Progenitor cell of endocrine pancreas (in vitro differentiated cells): ENCODE results near the gene HCFC1R1. TPM values are rescaled to one million over a fixed set of nuclear protein-coding genes. Genes with fewer than 3 reads are reported as not detected.
A peak's percentile ranks its signal among the peaks of the same experiment; 100 is the strongest.

Source experiments
- DNase-seq: peaks from one replicate; pipeline ENCODE4 v3.0.0; 2021; ENCODE audit warnings: low spot score; ENCODE audit not compliant: unreplicated experiment
- H3K27ac Mint-ChIP-seq: 2 replicates; pipeline ENCODE4 v1.8.0; 2021; ENCODE audit warnings: mild to moderate bottlenecking, moderate library complexity, mixed read lengths
- H3K27me3 Mint-ChIP-seq: 2 replicates; pipeline ENCODE4 v1.8.0; 2021; ENCODE audit warnings: mixed read lengths
- H3K36me3 Mint-ChIP-seq: 2 replicates; pipeline ENCODE4 v1.8.0; 2022; ENCODE audit warnings: mixed read lengths; ENCODE audit not compliant: insufficient read depth
- H3K4me1 Mint-ChIP-seq: 2 replicates; pipeline ENCODE4 v1.8.0; 2021; ENCODE audit warnings: low read depth, mixed read lengths
- H3K4me3 Mint-ChIP-seq: 2 replicates; pipeline ENCODE4 v1.8.0; 2021; ENCODE audit warnings: low read depth, mild to moderate bottlenecking, moderate library complexity, mixed read lengths
- H3K9me3 Mint-ChIP-seq: 2 replicates; pipeline ENCODE4 v1.8.0; 2021; ENCODE audit warnings: low read depth, mixed read lengths
- total RNA-seq: library from RNA; stranded (reverse); gene quantifications from 2 replicates; pipeline ENCODE4 v1.2.1, GENCODE V29; 2021
- TF ChIP-seq, protein P1 (sequence below): fragments of 200-600 bp; sonication (generic); IDR thresholded peaks from one replicate; pipeline ENCODE4 v1.5.0; 2021; ENCODE audit warnings: antibody characterized with exemption, mild to moderate bottlenecking; ENCODE audit not compliant: unreplicated experiment

The HCFC1R1 gene
- total RNA-seq, 1 donor from 2014 or later: 22.4 TPM

DNA sequence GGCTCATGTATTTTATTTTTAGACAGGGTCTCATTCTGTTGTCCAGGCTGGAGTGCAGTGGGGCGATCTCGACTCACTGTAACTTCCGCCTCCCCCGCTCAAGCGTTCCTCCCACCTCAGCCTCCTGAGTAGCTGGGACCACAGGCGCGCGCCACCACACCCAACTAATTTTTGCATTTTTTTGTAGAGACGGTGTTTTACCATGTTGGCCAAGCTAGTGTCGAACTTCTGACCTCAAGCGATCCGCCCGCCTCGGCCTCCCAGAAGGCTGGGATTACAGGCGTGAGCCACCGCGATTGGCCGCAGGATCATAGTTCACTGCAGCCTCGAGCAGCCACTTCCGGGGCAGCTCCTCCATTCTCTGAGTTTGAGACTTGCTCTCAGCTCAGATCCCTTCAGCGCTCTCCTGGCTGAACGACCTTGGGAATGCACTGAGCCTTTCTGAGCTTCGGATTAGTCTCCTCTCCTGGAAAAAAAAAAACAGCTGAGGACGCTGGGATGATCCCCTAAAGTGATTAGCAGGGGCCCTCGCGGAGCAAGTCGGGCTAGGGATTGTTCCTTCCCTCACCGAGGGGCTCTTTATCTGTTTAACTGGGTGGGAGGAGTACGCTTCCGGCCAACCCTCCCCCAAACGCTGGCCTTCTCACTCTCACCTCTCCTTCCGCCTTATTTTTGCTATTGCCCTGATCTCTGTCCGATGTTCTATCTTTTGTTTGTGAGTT is 42.4 kb downstream of the HCFC1R1 start:
- Mint-ChIP-seq H3K27ac (peak overlapping the region; percentile 97), H3K4me1 (peaks cover 15% of the 10 kb centered on the region), H3K36me3 (no peaks in the 10 kb centered on the region), H3K27me3 (peaks cover 6% of the 10 kb centered on the region), H3K4me3 (peak overlapping the region; percentile 79), H3K9me3 (no peaks in the 10 kb centered on the region)
- DNase-seq: no peak
- TF ChIP-seq, protein P1, sequence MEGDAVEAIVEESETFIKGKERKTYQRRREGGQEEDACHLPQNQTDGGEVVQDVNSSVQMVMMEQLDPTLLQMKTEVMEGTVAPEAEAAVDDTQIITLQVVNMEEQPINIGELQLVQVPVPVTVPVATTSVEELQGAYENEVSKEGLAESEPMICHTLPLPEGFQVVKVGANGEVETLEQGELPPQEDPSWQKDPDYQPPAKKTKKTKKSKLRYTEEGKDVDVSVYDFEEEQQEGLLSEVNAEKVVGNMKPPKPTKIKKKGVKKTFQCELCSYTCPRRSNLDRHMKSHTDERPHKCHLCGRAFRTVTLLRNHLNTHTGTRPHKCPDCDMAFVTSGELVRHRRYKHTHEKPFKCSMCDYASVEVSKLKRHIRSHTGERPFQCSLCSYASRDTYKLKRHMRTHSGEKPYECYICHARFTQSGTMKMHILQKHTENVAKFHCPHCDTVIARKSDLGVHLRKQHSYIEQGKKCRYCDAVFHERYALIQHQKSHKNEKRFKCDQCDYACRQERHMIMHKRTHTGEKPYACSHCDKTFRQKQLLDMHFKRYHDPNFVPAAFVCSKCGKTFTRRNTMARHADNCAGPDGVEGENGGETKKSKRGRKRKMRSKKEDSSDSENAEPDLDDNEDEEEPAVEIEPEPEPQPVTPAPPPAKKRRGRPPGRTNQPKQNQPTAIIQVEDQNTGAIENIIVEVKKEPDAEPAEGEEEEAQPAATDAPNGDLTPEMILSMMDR: no peak

DNA sequence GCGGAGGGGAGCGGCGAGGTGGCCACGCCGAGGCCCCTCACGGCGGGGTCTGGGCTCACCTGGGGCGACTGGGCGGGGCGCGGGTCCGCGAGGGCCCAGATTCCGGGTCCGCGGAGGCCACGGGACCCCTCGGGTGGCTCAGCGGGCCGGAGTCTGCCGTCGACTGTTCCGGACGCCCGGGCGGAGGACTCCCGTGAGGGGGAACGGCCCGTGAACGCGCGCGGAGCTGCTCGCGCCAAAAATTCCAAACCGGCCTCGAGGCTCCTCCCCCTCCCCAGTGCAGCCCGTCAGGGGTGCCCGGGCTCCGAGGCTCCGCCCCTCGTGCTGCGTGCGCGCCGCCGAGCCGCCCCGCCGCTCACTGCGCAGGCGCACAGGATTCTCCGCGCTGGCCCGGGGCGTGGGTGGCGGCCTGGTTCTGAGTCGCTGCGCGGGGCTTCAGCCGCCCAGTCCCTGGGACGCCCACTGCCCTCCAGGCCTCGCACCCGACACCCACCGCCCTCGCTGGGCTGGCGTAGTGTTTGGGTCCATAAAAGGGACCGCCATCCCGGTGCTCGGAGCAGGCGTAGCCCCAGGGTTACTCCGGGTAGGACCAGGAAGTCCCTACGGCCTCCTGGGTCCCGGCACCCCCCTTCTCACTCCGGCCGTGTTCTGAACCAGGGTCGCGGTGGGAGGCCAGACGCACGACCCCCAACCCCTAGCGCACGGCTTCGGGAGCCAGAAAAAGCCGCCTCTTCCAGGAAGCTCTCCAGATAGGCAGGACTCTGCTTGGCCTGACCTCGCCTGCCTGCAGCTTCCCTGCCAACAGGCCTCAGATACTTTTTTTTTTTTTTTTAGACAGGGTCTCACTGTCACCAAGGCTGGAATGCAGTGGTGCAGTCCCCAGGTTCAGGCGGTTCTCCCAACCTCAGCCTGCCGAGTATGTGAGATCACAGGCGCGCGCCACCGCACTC is 43.2 kb downstream of the HCFC1R1 start, which contains the start of gene PKMYT1:
TSS of gene PKMYT1 (minus strand) at position 220 of the 950 bp plus-strand sequence. CDS start 789 bp downstream, outside the sequence.
- peaks cover 6% of the 10 kb centered on the region for H3K27me3 Mint-ChIP-seq
- H3K4me3 Mint-ChIP-seq: peak within 1 kb of the TSS; percentile 79
- peaks cover 15% of the 10 kb centered on the region for H3K4me1 Mint-ChIP-seq
- TF ChIP-seq, protein P1: no peak
- no peaks in the 10 kb centered on the region for H3K9me3 Mint-ChIP-seq
- no peaks in the 10 kb centered on the region for H3K36me3 Mint-ChIP-seq
- H3K27ac Mint-ChIP-seq: peak within 1 kb of the TSS; percentile 97
- DNase-seq: peak; percentile 89

- peak overlapping the region; percentile 74 for H3K4me3 Mint-ChIP-seq
- H3K27ac Mint-ChIP-seq: no peak overlapping the region
- no peaks in the 10 kb centered on the region for H3K36me3 Mint-ChIP-seq
- H3K9me3 Mint-ChIP-seq: no peaks in the 10 kb centered on the region
- peaks cover 6% of the 10 kb centered on the region for H3K27me3 Mint-ChIP-seq
- TF ChIP-seq, protein P1: no peak
- peaks cover 15% of the 10 kb centered on the region for H3K4me1 Mint-ChIP-seq
- DNase-seq: no peak
Observed at GRCh38 chr16:2979669-2980226, 44.0 kb downstream of the HCFC1R1 start.

- Mint-ChIP-seq H3K9me3 (no peaks in the 10 kb centered on the region), H3K36me3 (no peaks in the 10 kb centered on the region), H3K27me3 (peaks cover 3% of the 10 kb centered on the region), H3K4me3 (no peak overlapping the region), H3K27ac (no peak overlapping the region), H3K4me1 (peaks cover 12% of the 10 kb centered on the region)
- TF ChIP-seq, protein P1: no peak
- DNase-seq: no peak
Observed at GRCh38 chr16:2977440-2977839, 46.3 kb downstream of the HCFC1R1 start.

DNA sequence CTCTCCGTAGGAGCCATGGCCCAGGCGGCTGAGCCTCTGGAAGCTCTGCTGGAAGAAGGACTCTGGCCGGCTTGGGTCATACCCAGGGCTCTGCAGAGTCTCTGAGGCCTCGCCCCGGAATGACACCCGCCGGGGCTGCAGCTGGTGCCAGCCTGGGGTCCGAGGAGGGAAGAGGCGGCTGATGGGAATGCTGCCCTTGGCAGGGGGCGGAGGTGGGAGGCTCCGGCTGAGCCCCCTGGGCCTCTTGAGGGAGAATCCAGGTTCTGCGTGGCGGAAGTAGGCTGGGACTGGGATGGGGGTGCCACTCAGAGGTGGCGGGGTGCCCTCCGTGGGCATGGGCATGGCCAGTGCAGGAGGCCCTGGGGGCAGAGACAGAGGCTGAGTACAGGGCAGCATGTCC is 47.1 kb downstream of the HCFC1R1 start:
- no peaks in the 10 kb centered on the region for H3K36me3 Mint-ChIP-seq
- TF ChIP-seq, protein P1: no peak
- no peak for DNase-seq
- H3K27ac Mint-ChIP-seq: no peak overlapping the region
- H3K27me3 Mint-ChIP-seq: peaks cover 2% of the 10 kb centered on the region
- no peak overlapping the region for H3K4me3 Mint-ChIP-seq
- peaks cover 8% of the 10 kb centered on the region for H3K4me1 Mint-ChIP-seq
- no peaks in the 10 kb centered on the region for H3K9me3 Mint-ChIP-seq
